ENCODE data around the gene NOL6.
"Not testable (repeated sequence)": the region's sequence is repeated elsewhere in the genome, so short reads cannot be mapped to it uniquely, and the experiment has no call there.

GRCh38 chr9:33511184-33511517 lies 37.4 kb upstream of the NOL6 start:
- TF ChIP-seq CTCF (IDR thresholded peaks at IDR 0.05; ENCODE audit: insufficient read depth, low read depth, low read length); EZH2 (IDR thresholded peaks at IDR 0.05; ENCODE audit: insufficient read depth, low read length): not testable (repeated sequence)
